Endometrium (tissue), 2 donors: Measurements from ENCODE around the gene FBXW7.
"Not testable (repeated sequence)": the region's sequence is repeated elsewhere in the genome, so short reads cannot be mapped to it uniquely, and the experiment has no call there.

Experiments
- FAIRE-seq: peaks from 2 replicates; lab custom pipeline; 2012; peaks lifted over from hg19 to GRCh38; lab: Jason Lieb, UNC
- donor health status: control.
- donor health status: control.

Gene FBXW7

GRCh38 chr4:152535903-152536544, at the start of gene FBXW7:
FBXW7 (minus strand) TSS chr4:152536092; CDS start chr4:152411803, 124,289 bp downstream.
- no peak for FAIRE-seq

- FAIRE-seq = no peak
These were observed 49.1 kb upstream of the FBXW7 start for GRCh38 chr4:152585023-152585441.

- no peak for FAIRE-seq
These were observed 45.8 kb upstream of the FBXW7 start for GRCh38 chr4:152581536-152582160.

GRCh38 chr4:152579916-152580315, 44.0 kb upstream of the FBXW7 start:
- FAIRE-seq = no peak

GRCh38 chr4:152579107-152579764, 43.3 kb upstream of the FBXW7 start:
- FAIRE-seq = no peak

- FAIRE-seq = no peak
These were observed 42.8 kb upstream of the FBXW7 start for GRCh38 chr4:152578670-152579069.

- no peak for FAIRE-seq
These were observed 42.0 kb upstream of the FBXW7 start for GRCh38 chr4:152577708-152578396.

GRCh38 chr4:152575533-152575932, 39.6 kb upstream of the FBXW7 start:
- no peak for FAIRE-seq

GRCh38 chr4:152573861-152574260, 38.0 kb upstream of the FBXW7 start:
- no peak for FAIRE-seq

GRCh38 chr4:152572417-152573086, 36.7 kb upstream of the FBXW7 start:
- no peak for FAIRE-seq

- no peak for FAIRE-seq
These were observed 35.9 kb upstream of the FBXW7 start for GRCh38 chr4:152571770-152572169.

GRCh38 chr4:152571296-152571695, 35.4 kb upstream of the FBXW7 start:
- FAIRE-seq = no peak

- FAIRE-seq = no peak
These were observed 29.4 kb upstream of the FBXW7 start for GRCh38 chr4:152565333-152565732.

GRCh38 chr4:152564336-152564735, 28.4 kb upstream of the FBXW7 start:
- no peak for FAIRE-seq

- no peak for FAIRE-seq
These were observed 27.3 kb upstream of the FBXW7 start for GRCh38 chr4:152563209-152563608.

GRCh38 chr4:152559641-152560040, 23.7 kb upstream of the FBXW7 start:
- no peak for FAIRE-seq

GRCh38 chr4:152558396-152558795, 22.5 kb upstream of the FBXW7 start:
- no peak for FAIRE-seq

- no peak for FAIRE-seq
These were observed 20.9 kb upstream of the FBXW7 start for GRCh38 chr4:152556834-152557233.

GRCh38 chr4:152556283-152556682, 20.4 kb upstream of the FBXW7 start:
- no peak for FAIRE-seq

GRCh38 chr4:152554742-152555141, 18.9 kb upstream of the FBXW7 start:
- FAIRE-seq = no peak

GRCh38 chr4:152550687-152551086, 14.8 kb upstream of the FBXW7 start:
- not testable (repeated sequence) for FAIRE-seq

GRCh38 chr4:152545088-152545487, 9.2 kb upstream of the FBXW7 start:
- no peak for FAIRE-seq
